Activated naive CD8-positive, alpha-beta T cell treated with anti-CD3 and anti-CD28 coated beads, Interleukin-2, amount 10 ng/mL, durations not matched to agents 7 days and 5 days (primary cell): ENCODE data around the gene SLC1A2. TPM values are rescaled to one million over a fixed set of nuclear protein-coding genes. Genes with fewer than 3 reads are reported as not detected.

Experiments
- ATAC-seq: fragments of 150-1000 bp; cut with Tn5 transposase; one replicate; pipeline ENCODE4 v1.10.0; 2021; ENCODE audit warnings: low read depth, moderate library complexity
- POLR2A ChIA-PET: fragments of 350-600 bp; sonication (Branson Sonifier 250); formaldehyde crosslinking; loops from one replicate; lab custom pipeline; 2021; ENCODE audit warnings: antibody characterized with exemption; lab: Charles Lee
- DNase-seq: peaks from one replicate; pipeline ENCODE4 v3.0.0; 2021
- H3K27ac Mint-ChIP-seq: one replicate; pipeline ENCODE4 v1.8.0; 2022; ENCODE audit warnings: mild to moderate bottlenecking, mixed read lengths
- H3K27me3 Mint-ChIP-seq: one replicate; pipeline ENCODE4 v1.8.0; 2022; ENCODE audit warnings: mild to moderate bottlenecking, moderate library complexity, mixed read lengths
- H3K36me3 Mint-ChIP-seq: one replicate; pipeline ENCODE4 v1.8.0; 2021; ENCODE audit warnings: mild to moderate bottlenecking, mixed read lengths
- H3K4me1 Mint-ChIP-seq: one replicate; pipeline ENCODE4 v1.8.0; 2021; ENCODE audit warnings: mixed read lengths
- H3K4me3 Mint-ChIP-seq: one replicate; pipeline ENCODE4 v1.8.0; 2022; ENCODE audit warnings: mild to moderate bottlenecking, moderate library complexity, mixed read lengths
- H3K9me3 Mint-ChIP-seq: one replicate; pipeline ENCODE4 v1.8.0; 2021; ENCODE audit warnings: mixed read lengths
- total RNA-seq, 2 experiments: library from RNA; stranded (reverse); gene quantifications; one replicate each; pipeline ENCODE4 v1.2.3, GENCODE V29; 2021

Gene SLC1A2
- total RNA-seq, 2 experiments from 2014 or later: not detected

- ATAC-seq (no peak), DNase-seq (no peak)
- Mint-ChIP-seq H3K4me3 (no peak overlapping the region), H3K4me1 (peaks cover 9% of the 10 kb centered on the region), H3K27me3 (no peaks in the 10 kb centered on the region), H3K27ac (no peak overlapping the region), H3K9me3 (no peaks in the 10 kb centered on the region), H3K36me3 (peaks cover 79% of the 10 kb centered on the region)
- POLR2A ChIA-PET: no interaction called here
Measured at GRCh38 chr11:35223991-35224390, 195.4 kb downstream of the SLC1A2 start.

GRCh38 chr11:35223371-35223796, 196.0 kb downstream of the SLC1A2 start:
- DNase-seq: no peak
- no peak for ATAC-seq
- peaks cover 79% of the 10 kb centered on the region for H3K36me3 Mint-ChIP-seq
- POLR2A ChIA-PET: no interaction called here
- no peaks in the 10 kb centered on the region for H3K9me3 Mint-ChIP-seq
- no peak overlapping the region for H3K4me3 Mint-ChIP-seq
- H3K27me3 Mint-ChIP-seq: no peaks in the 10 kb centered on the region
- H3K27ac Mint-ChIP-seq: no peak overlapping the region
- H3K4me1 Mint-ChIP-seq: peaks cover 11% of the 10 kb centered on the region

DNA sequence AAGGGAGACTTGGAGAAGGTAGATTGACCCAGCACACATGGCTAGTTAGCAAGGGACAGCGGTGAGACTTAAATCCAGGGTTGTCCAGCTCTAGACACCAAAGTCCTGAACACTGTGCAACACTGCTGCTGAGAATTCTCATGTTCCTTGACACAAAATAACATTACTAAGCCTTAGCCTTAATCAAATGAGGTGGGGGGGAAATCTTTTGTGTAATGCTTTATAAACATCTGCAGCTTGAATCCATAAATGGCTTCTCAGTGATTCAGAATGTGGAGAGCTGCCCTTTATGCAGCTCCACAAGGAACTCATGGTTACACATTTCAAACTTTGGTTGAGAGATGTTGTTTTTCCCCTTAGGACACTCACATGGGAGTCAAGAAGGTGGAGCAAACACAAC, 200.4 kb downstream of the SLC1A2 start:
- ATAC-seq: no peak
- H3K36me3 Mint-ChIP-seq: peaks cover 80% of the 10 kb centered on the region
- H3K4me3 Mint-ChIP-seq: no peak overlapping the region
- no peak for DNase-seq
- POLR2A ChIA-PET: no interaction called here
- no peaks in the 10 kb centered on the region for H3K9me3 Mint-ChIP-seq
- peaks cover 28% of the 10 kb centered on the region for H3K4me1 Mint-ChIP-seq
- H3K27ac Mint-ChIP-seq: no peak overlapping the region
- no peaks in the 10 kb centered on the region for H3K27me3 Mint-ChIP-seq

GRCh38 chr11:35216962-35217678, 202.2 kb downstream of the SLC1A2 start:
- H3K4me3 Mint-ChIP-seq: no peak overlapping the region

DNA sequence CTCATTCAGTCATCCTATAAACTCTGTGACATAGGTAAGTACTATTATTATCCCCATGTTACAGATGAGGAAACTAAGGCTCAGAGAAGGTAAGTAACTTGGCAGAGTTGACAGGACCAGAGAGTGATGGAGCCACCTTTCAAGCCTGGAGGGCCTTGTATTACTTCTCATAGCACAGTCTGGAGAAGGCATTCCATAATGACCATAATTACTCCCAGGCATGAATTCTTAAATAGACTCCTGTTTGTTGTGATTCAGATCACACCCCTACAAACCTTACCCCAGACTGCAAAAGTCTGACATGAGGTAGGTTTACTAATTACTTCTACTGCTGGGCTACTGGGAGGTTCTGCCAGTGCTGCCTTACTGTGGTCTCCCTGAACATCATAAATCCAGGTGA, 203.4 kb downstream of the SLC1A2 start:
- DNase-seq (no peak), ATAC-seq (no peak)
- Mint-ChIP-seq H3K27me3 (no peaks in the 10 kb centered on the region), H3K9me3 (no peaks in the 10 kb centered on the region), H3K4me3 (no peak overlapping the region), H3K36me3 (peaks cover 81% of the 10 kb centered on the region), H3K4me1 (peaks cover 37% of the 10 kb centered on the region), H3K27ac (no peak overlapping the region)
- POLR2A ChIA-PET: no interaction called here

More at GRCh38 chr11:35216962-35217678, 202.2 kb downstream of the SLC1A2 start:
- peaks cover 36% of the 10 kb centered on the region for H3K4me1 Mint-ChIP-seq
- H3K9me3 Mint-ChIP-seq: no peaks in the 10 kb centered on the region
- H3K27me3 Mint-ChIP-seq: no peaks in the 10 kb centered on the region
- POLR2A ChIA-PET: no interaction called here
- peaks cover 81% of the 10 kb centered on the region for H3K36me3 Mint-ChIP-seq
- H3K27ac Mint-ChIP-seq: peak overlapping the region; percentile 80
- no peak for DNase-seq
- ATAC-seq: peak; percentile 77

DNA sequence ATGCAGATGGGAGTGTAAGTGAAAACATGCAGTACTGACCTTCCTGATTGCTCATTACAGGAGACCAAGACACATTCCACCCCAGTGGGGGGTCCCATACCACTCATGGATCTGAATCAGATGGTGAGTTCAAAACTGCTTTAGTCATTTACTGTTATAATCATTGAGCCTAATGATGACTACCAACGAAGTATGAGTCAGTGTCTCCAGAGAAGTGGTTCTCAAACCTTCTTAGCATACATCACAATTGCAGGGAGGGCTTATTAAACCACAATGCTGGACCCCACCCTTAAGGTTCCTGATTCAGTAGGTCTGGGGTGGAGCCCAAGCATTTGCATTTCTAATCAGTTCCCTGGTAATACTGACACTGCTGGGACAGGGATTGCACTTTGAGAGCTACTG, 204.6 kb downstream of the SLC1A2 start:
- H3K4me3 Mint-ChIP-seq: no peak overlapping the region
- H3K27ac Mint-ChIP-seq: no peak overlapping the region
- H3K4me1 Mint-ChIP-seq: peaks cover 37% of the 10 kb centered on the region
- H3K36me3 Mint-ChIP-seq: peaks cover 87% of the 10 kb centered on the region
- no peak for DNase-seq
- no peaks in the 10 kb centered on the region for H3K27me3 Mint-ChIP-seq
- POLR2A ChIA-PET: no interaction called here
- peaks cover 6% of the 10 kb centered on the region for H3K9me3 Mint-ChIP-seq
- no peak for ATAC-seq

GRCh38 chr11:35214226-35214770, 205.1 kb downstream of the SLC1A2 start:
- no peak overlapping the region for H3K27ac Mint-ChIP-seq
- POLR2A ChIA-PET: no interaction called here
- DNase-seq (no peak), ATAC-seq (no peak)
- H3K4me1 Mint-ChIP-seq: peaks cover 35% of the 10 kb centered on the region
- peaks cover 87% of the 10 kb centered on the region for H3K36me3 Mint-ChIP-seq
- H3K27me3 Mint-ChIP-seq: no peaks in the 10 kb centered on the region
- H3K4me3 Mint-ChIP-seq: no peak overlapping the region
- peaks cover 11% of the 10 kb centered on the region for H3K9me3 Mint-ChIP-seq

- Mint-ChIP-seq H3K27ac (no peak overlapping the region), H3K36me3 (peaks cover 92% of the 10 kb centered on the region), H3K4me1 (peaks cover 27% of the 10 kb centered on the region), H3K4me3 (no peak overlapping the region), H3K9me3 (peaks cover 21% of the 10 kb centered on the region), H3K27me3 (no peaks in the 10 kb centered on the region)
- ATAC-seq: no peak
- DNase-seq: no peak
- POLR2A ChIA-PET: no interaction called here
Measured at GRCh38 chr11:35211952-35212351, 207.4 kb downstream of the SLC1A2 start.

DNA sequence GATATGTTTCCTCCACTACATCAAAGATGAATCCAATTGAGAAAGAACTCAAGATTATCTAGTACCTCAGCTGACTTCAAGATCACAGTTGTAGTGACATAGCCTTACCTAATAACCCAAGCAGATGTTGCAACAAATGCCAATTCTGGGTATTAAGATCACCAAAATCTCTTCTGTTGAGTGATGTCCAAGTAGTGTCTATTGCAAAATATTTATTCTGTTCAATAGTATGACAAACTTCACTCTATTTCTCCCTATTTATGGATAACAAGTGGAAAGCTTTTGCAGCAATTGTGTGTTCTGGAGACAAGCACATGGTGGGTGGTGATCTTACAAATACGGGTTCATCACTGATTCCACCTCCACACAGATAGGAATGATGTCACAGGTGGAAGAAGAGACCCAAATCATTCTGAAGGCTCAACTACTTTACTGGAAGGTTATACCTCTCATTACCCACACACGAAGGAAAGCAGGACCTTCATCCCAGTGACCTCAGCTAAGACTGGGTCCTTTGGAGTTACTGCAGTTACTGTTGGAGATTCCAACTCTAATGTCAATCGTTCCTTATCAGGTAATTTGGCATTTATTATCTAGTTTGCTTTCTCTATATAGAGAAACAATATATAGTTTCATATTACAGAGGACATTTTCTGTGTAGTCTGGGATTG, 208.3 kb downstream of the SLC1A2 start:
- no peak overlapping the region for H3K4me3 Mint-ChIP-seq
- peaks cover 19% of the 10 kb centered on the region for H3K4me1 Mint-ChIP-seq
- peaks cover 91% of the 10 kb centered on the region for H3K36me3 Mint-ChIP-seq
- ATAC-seq (no peak), DNase-seq (no peak)
- H3K9me3 Mint-ChIP-seq: peaks cover 21% of the 10 kb centered on the region
- no peak overlapping the region for H3K27ac Mint-ChIP-seq
- H3K27me3 Mint-ChIP-seq: no peaks in the 10 kb centered on the region
- POLR2A ChIA-PET: no interaction called here

DNA sequence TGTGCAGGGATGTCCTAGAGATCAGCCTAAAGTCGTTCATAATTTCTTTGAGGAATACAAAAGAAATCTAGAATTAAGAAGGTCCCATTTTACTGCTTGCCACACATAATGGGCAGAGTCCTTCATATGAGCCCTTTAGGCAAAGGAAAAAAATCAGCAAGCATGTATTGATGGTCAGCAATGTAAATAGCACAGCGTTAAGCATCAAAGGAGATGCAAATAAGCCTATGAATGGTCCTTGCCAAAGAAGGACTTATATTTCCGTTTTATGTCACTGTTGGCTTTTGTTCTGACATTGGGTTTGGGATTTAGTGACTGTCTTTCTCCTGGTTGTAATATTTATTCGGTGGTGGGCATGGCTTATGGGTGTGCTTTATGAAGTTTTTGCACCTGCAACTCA, 210.6 kb downstream of the SLC1A2 start:
- Mint-ChIP-seq H3K4me3 (no peak overlapping the region), H3K9me3 (peaks cover 24% of the 10 kb centered on the region), H3K36me3 (peaks cover 92% of the 10 kb centered on the region), H3K4me1 (peaks cover 13% of the 10 kb centered on the region), H3K27ac (peak overlapping the region; percentile 31), H3K27me3 (no peaks in the 10 kb centered on the region)
- POLR2A ChIA-PET: no interaction called here
- no peak for DNase-seq
- ATAC-seq: no peak

DNA sequence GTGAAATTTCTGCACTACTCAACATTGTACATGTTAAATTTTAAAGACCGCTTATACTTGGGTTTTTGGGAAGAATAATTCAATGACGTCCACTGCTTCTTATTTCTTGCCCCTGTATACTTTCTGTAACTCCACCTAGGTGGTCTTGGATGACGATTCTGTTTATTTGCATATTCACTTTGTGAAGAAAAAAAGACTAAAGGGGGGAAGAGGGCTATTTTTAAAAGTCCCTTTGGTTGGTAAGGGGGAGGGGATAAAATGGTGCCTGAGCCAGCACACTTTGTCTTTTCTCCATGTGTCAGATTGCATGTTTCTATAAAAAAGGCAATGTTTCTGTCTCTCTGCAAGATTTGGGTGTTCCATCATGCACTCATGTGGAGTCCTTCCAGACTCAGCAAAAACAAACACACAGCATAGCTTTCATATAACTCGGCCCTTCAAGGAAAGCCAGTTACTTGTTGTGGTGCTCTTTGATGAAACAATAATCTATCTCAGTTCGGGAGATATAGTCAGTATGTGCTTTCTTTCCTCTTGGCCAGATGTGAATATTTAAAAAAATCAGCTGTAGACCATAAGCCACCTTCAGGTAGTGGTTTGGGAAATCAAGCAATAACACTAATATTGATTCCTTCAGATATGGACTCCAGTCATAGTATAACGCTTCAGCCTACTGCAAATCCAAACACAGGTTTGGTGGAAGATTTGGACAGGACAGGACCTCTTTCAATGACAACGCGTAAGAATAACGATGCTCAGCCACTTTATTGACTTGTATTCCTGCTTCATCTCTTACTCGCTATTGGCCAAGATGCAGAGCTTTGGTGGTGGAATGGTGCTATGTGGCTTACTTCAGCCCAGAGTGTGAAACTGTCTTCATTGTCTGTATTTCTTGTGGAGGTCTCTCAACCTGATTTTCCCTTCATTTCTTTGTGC, 211.6 kb downstream of the SLC1A2 start:
- Mint-ChIP-seq H3K4me1 (peaks cover 6% of the 10 kb centered on the region), H3K27me3 (no peaks in the 10 kb centered on the region), H3K27ac (peak overlapping the region; percentile 13), H3K4me3 (no peak overlapping the region), H3K36me3 (peaks cover 94% of the 10 kb centered on the region), H3K9me3 (peaks cover 24% of the 10 kb centered on the region)
- POLR2A ChIA-PET: no interaction called here
- no peak for DNase-seq
- ATAC-seq: no peak

DNA sequence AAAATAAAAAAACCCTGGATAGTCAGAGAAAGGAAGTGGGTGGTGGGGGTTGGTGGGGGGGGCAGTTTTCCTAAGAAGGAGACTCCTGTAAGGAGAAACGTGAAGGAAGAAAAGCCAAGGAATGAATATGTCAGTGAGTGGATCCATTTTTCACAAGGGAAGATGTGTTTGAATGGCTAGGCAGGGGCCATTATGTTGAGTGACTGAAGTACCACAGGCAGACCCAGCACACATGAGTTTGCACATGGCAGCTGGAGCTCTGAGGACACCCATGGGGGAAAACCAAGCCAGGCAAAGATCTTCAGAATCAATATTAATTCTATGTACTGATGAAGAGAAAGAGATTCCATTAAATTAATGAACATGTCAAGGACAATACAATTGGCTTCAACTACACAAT, 212.7 kb downstream of the SLC1A2 start:
- ATAC-seq: no peak
- Mint-ChIP-seq H3K36me3 (peaks cover 95% of the 10 kb centered on the region), H3K4me1 (peaks cover 6% of the 10 kb centered on the region), H3K27ac (no peak overlapping the region), H3K27me3 (no peaks in the 10 kb centered on the region), H3K4me3 (no peak overlapping the region), H3K9me3 (peaks cover 24% of the 10 kb centered on the region)
- POLR2A ChIA-PET: no interaction called here
- no peak for DNase-seq

- Mint-ChIP-seq H3K4me3 (no peak overlapping the region), H3K9me3 (peaks cover 19% of the 10 kb centered on the region), H3K27ac (no peak overlapping the region), H3K4me1 (peaks cover 5% of the 10 kb centered on the region), H3K36me3 (peaks cover 95% of the 10 kb centered on the region), H3K27me3 (no peaks in the 10 kb centered on the region)
- no peak for DNase-seq
- no peak for ATAC-seq
- POLR2A ChIA-PET: no interaction called here
Measured at GRCh38 chr11:35204614-35205013, 214.7 kb downstream of the SLC1A2 start.
